Skin epidermis (tissue), 12 donors: ENCODE data around the gene ZBBX.
A peak's percentile ranks its signal among the peaks of the same experiment; 100 is the strongest.
"Not testable (repeated sequence)": the region's sequence is repeated elsewhere in the genome, so short reads cannot be mapped to it uniquely, and the experiment has no call there.

Source experiments
- H3K27ac ChIP-seq, 21 experiments: fragments of 200-600 bp; sonication (generic) in 11 of 21; one replicate each; pipeline ENCODE4 v1.5.0; 2020; ENCODE audit warnings: mild to moderate bottlenecking in 3 of 21, inconsistent platforms in 2 of 21, moderate library complexity in 2 of 21
- H3K4me3 ChIP-seq, 7 experiments: fragments of 200-600 bp; sonication (generic) in 2 of 7; one replicate each; pipeline ENCODE4 v1.5.0; 2020; ENCODE audit warnings: inconsistent platforms in 2 of 7, mild to moderate bottlenecking in 2 of 7, moderate library complexity in 1 of 7

The ZBBX gene

DNA sequence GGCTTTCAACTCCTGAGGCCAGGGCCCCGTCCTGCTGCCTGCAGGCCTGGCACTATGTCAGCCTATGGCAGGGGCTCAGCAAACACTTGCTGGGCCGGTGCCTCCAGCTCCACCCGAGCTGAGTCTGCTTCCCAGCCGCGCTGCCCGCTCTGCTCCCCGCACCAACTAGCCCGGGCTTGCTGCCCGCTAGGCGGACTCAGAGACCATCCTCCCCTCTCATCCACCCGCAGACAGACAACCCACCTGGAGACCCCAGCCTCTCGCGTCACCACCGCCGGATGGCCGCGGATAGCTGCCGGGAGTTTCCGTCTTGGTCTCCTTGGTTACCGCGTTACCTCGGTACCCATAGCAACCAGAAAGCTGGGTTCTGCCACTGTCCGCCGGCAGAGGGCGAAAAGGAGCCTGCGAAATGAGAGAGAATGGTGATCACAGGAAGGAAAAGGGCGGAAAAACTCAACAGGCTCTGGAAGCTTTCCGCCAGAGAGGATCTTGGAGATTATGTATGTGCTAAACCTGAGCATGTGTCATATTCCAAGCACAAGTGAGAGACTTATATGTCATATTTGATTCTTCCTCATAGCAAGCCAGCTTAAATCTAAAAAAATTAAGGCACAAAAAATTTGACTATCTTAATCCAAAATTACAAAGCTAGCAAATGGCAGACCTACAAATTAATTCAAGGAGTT, at the start of gene ZBBX:
TSS of gene ZBBX (minus strand) at position 294 of the 686 bp plus-strand sequence. CDS start 7,396 bp downstream, outside the sequence.
- H3K4me3 ChIP-seq: peak within 1 kb of the TSS in 5 of 7 experiments; percentile 9 to 39 (median 18)

DNA sequence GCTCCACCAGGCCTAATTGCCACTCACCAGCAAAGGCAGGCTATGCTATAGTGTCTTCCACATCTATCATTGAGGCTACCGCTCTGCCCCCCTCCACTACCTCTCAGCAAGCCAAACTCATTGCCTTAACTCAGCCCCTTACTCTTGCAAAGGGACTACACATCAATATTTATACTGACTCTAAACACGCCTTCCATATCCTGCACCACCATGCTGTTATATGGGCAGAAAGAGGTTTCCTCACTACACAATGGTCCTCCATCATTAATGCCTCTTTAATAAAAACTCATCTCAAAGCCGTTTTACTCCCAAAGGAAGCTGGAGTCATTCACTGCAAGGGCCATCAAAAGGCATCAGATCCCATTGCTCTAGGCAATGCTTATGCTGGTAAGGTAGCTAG, 46.9 kb upstream of the ZBBX start:
- not testable (repeated sequence) for H3K4me3 ChIP-seq, H3K27ac ChIP-seq

More for the DNA sequence above, at the start of gene ZBBX:
- H3K27ac ChIP-seq: no peak within 1 kb of the TSS

DNA sequence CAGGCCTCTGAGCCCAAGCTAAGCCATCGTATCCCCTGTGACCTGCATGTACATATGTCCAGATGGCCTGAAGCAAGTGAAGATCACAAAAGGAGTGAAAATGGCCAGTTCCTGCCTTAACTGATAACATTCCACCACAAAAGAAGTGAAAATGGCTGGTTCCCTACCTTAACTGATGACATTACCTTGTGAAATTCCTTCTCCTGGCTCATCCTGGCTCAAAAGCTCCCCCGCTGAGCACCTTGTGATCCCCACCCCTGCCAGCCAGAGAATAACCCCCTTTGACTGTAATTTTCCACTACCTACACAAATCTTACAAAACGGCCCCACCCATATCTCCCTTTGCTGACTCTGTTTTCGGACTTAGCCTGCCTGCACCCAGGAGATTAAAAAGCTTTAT, 42.3 kb upstream of the ZBBX start:
- not testable (repeated sequence) for H3K4me3 ChIP-seq, H3K27ac ChIP-seq

DNA sequence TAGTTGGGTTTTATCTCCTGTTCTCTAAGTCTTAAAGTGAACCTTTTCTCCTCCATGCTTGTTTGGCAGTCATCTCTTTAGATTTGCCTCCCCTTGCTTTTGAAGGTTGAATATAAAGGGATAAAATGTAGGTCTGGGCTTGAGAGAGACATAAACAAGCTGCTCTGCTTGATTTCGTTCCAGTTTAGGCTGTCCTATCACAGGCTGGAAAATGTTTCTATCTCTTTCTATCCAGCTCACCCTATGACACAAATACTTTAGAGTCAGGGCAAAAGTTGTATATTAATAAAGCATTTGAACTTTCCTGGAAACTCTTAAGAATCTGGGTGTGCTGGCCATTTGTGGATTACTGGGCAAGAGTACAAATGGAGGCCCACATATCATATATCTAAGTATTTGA, 29.5 kb upstream of the ZBBX start:
- no peak overlapping the region for H3K27ac ChIP-seq

DNA sequence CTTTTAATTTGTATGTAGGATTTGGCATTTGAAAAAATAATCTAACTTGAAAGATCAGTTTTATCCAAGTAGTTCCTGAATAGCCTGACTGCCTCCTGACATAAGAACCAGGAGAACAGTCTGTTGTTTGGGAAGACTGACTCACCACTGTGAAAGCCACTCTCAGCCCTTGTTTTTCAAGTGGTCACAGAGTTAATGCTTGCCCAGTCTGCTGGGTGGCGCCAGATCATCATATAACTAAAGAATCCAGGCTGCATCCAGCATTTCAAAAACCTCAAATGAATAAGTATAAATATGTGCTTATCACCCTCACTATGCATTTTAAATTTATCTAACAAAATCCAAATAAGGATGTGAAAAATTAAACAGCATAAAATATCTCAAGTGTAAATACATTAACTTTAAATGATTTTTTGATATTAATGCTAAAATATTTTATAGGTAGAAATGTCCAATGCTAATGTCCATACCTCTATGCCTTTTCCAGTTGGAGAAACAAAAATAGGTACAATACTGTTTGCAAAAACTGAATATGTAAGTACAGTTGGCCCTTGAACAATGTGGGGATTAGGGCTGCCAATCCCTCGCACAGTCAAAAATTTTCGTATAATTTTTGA, 26.9 kb upstream of the ZBBX start:
- no peak overlapping the region for H3K27ac ChIP-seq
- no peak overlapping the region for H3K4me3 ChIP-seq

More for the DNA sequence above, 29.5 kb upstream of the ZBBX start:
- no peak overlapping the region for H3K4me3 ChIP-seq

DNA sequence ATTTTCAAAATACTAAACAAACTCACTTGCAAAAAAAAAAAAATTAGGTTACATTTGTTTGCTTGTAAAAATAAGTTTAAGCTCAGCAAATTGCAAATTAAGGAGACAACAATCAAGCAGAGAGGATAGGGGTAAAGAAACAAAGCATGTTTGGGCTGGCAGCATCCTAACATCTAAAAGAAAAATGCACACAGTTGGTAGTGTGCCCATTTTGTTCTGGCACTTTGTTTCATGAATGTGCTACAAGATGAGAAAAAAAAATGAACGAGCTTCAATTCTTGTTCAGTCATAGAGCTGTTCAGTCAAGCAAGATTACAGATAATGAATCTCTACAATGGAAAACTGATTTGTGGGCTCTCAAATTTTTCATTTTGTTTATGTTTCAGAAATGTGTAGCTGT, 17.7 kb upstream of the ZBBX start:
- Histone ChIP-seq H3K4me3 (no peak overlapping the region), H3K27ac (no peak overlapping the region)

DNA sequence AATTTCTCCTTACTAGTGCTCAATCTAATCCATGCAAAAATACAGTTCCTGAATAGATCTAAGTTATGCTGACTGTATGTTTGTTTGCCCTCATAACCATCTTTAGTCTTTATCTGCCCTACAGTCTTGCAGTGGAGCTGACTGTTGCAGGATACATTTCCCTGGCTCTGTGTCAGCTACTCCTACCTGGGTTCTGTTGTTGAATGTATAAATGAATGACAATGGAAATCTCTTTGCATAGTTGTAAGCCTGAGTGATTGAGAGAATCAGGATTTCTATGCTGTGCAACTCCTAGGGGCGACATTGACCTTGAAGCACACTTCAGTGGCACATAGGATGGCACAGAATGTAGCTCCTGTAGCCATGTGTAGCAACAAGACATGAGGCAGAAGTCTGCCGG, 16.0 kb upstream of the ZBBX start:
- Histone ChIP-seq H3K4me3 (no peak overlapping the region), H3K27ac (no peak overlapping the region)

DNA sequence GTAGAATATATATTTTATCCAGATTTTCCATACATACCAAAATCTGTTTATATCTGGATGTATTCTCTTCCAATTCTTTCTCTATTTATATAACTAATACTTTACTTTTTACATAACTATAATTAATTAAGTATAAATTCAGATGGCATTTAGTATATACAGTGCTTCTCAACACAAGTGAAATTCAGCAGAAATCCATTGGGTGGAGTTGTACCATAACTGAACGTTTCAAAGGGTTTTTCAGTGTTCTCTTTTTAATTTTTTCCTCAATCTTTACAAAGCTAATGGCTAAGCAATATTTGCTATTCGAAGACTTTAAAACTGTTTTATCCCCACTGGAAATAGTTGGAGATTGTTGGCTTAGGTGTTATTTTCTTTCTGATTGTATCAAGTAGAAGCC, 13.9 kb upstream of the ZBBX start:
- Histone ChIP-seq H3K27ac (no peak overlapping the region), H3K4me3 (no peak overlapping the region)

GRCh38 chr3:167382155-167382554, 2.1 kb upstream of the ZBBX start:
- Histone ChIP-seq H3K27ac (no peak overlapping the region), H3K4me3 (no peak overlapping the region)

- Histone ChIP-seq H3K27ac (no peak overlapping the region), H3K4me3 (no peak overlapping the region)
These were observed 4.6 kb downstream of the ZBBX start for GRCh38 chr3:167375478-167375877.

GRCh38 chr3:167372138-167372537, 8.0 kb downstream of the ZBBX start:
- H3K27ac ChIP-seq: no peak overlapping the region
- no peak overlapping the region for H3K4me3 ChIP-seq

- Histone ChIP-seq H3K27ac (no peak overlapping the region), H3K4me3 (no peak overlapping the region)
These were observed 18.1 kb downstream of the ZBBX start for GRCh38 chr3:167361948-167362347.

DNA sequence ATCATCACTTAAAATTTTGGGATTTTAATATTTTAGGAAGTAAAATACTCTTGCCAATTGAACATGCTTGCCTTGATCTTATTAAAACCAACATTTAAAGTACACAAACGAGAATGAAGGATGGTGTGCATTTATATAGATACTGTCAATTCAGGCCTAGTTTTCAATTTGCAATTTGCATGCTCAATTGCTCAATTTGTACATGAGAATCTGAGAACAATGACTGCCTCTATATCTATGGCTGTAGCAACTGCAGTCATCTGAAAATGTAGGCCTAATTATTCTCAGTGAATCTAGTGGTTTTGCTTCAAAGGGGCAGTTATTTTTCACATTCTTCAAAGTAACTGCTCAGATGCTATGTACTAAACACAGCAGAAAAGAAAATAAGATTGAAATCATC, 18.8 kb downstream of the ZBBX start:
- H3K4me3 ChIP-seq: no peak overlapping the region
- no peak overlapping the region for H3K27ac ChIP-seq

- no peak overlapping the region for H3K4me3 ChIP-seq
- no peak overlapping the region for H3K27ac ChIP-seq
These were observed 24.7 kb downstream of the ZBBX start for GRCh38 chr3:167355446-167355845.

DNA sequence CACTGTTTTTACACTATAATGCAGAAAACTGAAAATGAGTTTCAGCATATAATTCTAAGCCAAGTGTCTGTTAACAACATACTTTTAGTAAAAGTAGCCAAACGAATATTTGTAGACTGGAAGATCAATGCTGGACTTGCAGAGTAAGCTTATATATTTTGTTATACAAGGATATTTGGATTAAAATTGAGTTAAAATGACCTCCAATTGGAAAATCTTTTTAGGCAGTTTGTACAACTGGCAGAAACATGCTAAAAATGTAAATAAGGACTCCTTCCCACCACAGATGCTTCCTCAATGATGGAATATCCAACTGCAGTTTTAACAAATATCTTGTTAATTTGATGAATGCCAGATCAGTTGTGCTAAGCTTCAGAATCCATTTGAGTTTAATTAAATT, 25.3 kb downstream of the ZBBX start:
- Histone ChIP-seq H3K4me3 (no peak overlapping the region), H3K27ac (no peak overlapping the region)

- Histone ChIP-seq H3K27ac (no peak overlapping the region), H3K4me3 (no peak overlapping the region)
These were observed 29.7 kb downstream of the ZBBX start for GRCh38 chr3:167350245-167350862.

GRCh38 chr3:167346171-167346570, 33.9 kb downstream of the ZBBX start:
- Histone ChIP-seq H3K27ac (no peak overlapping the region), H3K4me3 (no peak overlapping the region)

- Histone ChIP-seq H3K27ac (no peak overlapping the region), H3K4me3 (no peak overlapping the region)
These were observed 48.9 kb downstream of the ZBBX start for GRCh38 chr3:167330993-167331785.

DNA sequence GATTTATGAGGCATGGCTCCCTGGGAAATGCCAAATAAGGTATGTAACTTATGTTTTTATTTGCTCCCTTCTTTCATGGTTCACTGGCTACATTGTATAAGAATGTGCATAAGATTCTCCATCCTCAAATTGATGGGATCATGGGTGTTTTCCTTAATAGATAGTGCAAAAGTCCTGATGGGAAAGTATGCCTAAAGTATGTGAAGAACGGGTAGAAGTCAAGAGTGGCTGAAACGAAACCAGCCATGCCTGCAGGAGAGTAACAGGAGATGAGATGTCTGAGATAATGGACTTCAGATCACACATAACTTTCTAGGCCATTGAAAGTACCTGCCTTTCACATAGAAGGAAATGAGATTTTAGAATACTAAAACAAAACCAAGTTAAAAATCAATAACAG, 56.5 kb downstream of the ZBBX start:
- H3K27ac ChIP-seq: no peak overlapping the region
- H3K4me3 ChIP-seq: no peak overlapping the region

- Histone ChIP-seq H3K27ac (no peak overlapping the region), H3K4me3 (no peak overlapping the region)
These were observed 61.0 kb downstream of the ZBBX start for GRCh38 chr3:167318996-167319615.
